ENCODE results near the gene MAPK11.
"Not testable (repeated sequence)": the region's sequence is repeated elsewhere in the genome, so short reads cannot be mapped to it uniquely, and the experiment has no call there.

MAPK11 gene

GRCh38 chr22:50278956-50279619 lies 8.9 kb upstream of the MAPK11 start:
- no peak for DNase-seq

DNA sequence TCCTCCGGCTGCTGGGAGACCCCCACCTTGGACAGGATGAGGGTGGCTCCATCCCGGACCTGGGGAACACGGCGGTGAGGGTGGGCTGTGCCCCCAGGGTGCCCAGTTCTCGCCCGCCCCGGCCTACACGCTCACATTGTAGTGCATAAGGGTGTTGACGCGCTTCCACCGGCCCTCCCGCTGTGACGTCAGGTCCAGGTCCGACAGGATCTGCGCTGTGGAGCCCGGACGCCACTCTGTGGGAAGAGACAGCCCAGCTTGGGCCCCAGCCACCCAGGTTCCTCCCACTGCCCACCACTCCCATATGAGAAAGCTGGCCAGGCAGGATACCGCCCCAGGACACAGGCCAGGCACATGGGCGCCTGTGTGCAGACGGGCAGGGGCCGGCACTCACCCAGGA lies 8.3 kb upstream of the MAPK11 start:
- DNase-seq: no peak

DNA sequence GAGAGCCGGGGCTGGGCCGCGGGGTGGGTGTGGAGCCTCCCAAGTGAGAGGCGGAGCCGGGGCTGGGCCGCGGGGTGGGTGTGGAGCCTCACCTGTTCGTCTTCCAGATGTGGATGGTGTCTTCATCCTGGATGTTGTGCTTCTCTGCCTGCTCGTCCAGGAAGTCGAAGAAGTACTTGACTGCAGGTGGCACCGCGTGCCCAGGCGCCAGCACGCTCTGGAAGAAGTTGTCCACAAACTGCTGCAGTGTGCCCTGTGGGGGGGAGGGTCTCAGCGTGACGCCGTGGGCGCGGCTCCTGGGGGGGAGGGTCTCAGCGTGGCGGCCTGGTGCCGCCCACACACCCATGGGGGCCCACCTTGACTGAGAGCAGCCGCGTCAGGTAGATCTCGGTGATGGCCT lies 7.6 kb upstream of the MAPK11 start:
- DNase-seq: no peak

DNA sequence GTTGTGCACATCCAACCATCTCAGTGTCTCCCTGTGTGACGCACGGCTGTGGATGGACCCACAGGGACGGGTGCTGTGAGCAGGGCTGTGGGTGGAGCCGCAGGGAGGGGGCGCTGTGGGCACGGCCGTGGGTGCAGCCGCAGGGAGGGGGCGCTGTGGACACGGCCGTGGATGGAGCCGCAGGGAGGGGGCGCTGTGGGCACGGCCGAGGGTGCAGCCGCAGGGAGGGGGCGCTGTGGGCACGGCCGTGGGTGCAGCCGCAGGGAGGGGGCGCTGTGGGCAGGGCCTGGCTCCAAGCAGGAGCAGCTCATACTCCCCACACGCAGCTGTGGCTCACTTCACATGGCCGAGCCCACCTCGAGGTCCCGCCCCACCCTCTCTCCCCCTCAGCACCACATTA lies 6.0 kb upstream of the MAPK11 start:
- peak in 54 of 56 donors; percentile 34 to 95 (median 78) for DNase-seq

DNA sequence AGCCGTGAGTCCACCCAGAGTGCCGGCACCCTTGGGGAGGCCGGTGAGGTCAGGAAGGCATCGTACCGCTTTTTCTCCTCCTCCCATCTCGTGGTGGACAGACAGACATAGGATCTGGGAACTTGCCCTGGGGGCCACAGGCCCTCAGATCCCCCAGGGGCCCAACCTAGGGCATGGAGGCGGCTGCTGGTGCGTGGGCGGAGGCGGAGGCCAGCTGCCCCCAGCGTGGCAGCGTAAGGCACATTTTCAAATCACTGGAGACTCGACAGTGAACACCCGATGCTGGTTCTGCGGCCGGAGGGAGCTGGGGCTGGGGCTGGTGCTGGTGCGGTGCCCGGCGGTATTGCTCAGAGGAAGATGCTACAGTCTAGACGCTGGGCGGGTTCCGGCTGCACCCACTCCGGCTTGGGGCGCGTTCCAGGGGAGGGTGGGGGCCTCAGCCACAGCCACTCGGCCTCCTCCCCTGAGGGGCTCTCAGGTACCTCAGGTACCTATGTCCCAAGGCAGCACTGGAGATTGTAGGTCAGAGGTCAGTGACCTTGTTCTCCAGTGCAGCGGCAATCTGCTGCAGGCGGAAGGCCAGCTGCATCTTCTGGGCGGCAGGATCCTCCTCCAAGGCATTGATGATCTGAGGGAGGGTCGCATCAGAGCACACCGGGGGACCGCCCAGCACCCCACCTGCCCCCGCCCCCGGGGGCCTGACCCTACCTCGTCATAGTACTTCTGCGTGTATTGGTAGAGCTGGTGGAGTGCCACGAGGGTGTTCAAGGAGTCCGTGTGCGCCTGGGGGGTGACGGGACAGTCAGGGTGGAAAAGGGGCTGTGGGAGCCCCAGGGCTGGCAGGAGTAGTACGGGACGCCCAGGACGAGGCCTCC lies 5.2 kb upstream of the MAPK11 start:
- DNase-seq: no peak

GRCh38 chr22:50274771-50275170 lies 4.6 kb upstream of the MAPK11 start:
- DNase-seq: no peak

GRCh38 chr22:50274311-50274710 lies 4.1 kb upstream of the MAPK11 start:
- DNase-seq: peak in 30 of 56 donors; percentile 11 to 73 (median 40)

GRCh38 chr22:50273781-50274180 lies 3.6 kb upstream of the MAPK11 start:
- DNase-seq: not testable (repeated sequence)

DNA sequence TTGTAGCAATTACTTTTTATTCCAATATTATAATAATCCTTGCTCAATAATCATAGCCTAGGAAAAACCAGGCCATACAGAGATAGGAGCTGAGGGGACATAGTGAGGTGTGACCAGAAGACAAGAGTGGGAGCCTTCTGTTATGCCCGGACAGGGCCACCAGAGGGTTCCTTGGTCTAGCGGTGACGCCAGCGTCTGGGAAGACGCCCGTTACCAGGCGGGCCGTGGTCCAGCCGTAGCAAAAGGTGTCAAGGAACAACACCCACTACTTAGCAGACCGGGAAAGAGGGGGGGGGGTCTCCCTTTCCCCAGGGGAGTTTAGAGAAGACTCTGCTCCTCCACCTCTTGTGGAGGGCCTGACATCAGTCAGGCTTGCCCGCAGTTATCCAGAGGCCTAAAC lies 3.2 kb upstream of the MAPK11 start:
- peak in 2 of 56 donors; percentile 5 to 23 for DNase-seq

- DNase-seq: no peak
Measured at GRCh38 chr22:50272044-50272802, 2.0 kb upstream of the MAPK11 start.

DNA sequence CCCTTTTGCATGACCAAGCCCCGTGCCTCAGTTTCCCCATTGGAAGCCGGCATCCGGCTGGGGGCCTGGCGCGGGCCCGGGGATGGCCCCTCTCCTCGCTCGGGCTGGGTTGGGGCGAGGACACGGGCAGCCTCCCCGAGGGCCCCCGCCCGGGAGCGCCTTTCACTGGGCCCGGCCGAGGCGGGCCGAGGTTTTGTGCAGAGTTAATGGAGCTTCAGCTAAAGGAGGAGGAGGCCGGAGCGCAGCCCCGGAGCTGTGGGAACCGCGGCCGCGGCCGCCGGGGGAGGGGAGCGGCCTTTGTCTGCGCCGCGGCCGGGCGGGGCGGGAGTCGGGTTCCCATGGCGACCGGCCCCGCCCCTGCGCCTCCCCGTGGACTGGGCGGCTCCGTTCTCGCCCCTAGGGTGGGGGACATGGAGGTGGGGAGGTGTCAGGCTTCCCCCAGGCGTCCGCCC lies 1.4 kb upstream of the MAPK11 start:
- DNase-seq: peak in 25 of 56 donors; percentile 10 to 74 (median 38)

DNA sequence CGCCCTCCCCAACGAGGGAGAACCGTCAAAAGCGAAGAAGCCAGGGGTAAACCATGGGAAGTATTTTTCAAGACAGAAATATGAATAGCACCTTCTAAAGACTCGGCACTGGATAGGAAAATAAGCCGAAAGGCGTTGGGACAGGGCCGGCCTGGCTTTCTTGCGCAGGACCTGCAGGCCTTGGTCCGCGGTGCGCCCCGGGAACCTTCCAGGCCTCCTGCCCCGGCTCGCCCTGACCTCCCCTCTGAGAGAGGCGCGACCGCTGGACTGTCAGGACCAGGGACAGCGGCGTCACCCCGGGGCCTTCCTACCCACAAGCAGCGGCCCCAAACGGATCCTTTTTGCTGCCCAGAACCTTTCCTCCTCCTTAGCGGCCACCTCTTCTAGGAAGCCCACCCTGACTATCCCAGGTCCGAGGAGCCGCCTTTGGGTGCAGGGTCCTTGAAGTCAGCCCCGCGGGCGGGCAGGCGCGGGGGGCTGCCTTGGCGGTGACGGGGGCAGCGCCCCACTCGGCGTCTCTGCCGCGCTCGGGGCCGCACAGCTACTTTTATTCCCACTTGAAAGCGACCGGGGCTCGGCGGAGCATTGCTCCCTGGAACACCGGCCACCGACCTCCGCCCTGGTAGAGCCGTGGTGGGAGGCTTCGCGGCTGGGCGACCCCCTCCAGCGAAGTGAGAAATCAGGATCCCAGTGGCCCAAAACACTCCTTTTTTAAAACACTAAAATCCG lies 650 bp upstream of the MAPK11 start:
- peak in 3 of 56 donors; percentile 28 to 35 (median 34) for DNase-seq

DNA sequence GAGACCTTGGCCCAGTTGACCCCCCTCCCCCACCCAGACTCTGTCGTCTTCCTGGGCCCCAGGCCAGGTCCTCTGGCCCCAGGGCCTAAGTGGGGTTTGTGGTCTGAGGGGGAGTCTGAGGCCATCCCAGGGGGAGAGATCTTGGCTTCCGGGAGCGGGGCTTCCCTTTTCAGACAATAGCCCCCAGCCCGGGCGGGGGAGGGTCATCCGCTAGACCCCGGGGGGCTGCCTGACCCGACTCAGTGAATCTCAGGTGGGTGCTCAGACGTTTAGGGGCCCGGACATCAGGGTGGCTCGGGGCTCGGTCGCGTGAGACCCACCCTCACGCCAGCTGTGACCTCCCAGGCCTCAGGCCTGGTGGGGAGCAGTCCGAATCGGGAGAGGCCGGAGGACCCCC lies 609 bp downstream of the MAPK11 start:
- DNase-seq: no peak

GRCh38 chr22:50268655-50269113 lies 1.5 kb downstream of the MAPK11 start:
- DNase-seq: peak in 17 of 56 donors; percentile 14 to 59 (median 25)

- DNase-seq: peak in 32 of 56 donors; percentile 13 to 84 (median 49)
Measured at GRCh38 chr22:50267591-50268390, 2.4 kb downstream of the MAPK11 start.

DNA sequence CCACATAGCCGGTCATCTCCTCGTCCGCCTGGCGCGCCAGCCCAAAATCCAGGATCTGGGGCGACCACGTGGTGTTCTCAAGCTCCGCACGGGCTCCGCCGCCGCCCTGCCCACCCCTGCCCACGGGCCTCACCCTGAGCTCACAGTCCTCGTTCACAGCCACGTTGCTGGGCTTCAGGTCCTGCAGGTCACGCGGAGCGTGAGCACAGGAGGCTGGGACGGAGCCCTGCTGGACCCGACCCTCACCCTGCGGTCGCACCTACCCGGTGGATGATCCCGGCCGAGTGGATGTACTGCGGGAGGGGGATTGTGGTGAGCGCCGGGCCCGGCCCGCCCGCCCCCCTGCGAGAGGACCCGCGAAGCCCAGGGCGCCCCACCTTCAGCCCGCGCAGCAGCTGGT lies 3.2 kb downstream of the MAPK11 start:
- DNase-seq: no peak

GRCh38 chr22:50264946-50265669 lies 5.1 kb downstream of the MAPK11 start:
- DNase-seq: no peak

DNA sequence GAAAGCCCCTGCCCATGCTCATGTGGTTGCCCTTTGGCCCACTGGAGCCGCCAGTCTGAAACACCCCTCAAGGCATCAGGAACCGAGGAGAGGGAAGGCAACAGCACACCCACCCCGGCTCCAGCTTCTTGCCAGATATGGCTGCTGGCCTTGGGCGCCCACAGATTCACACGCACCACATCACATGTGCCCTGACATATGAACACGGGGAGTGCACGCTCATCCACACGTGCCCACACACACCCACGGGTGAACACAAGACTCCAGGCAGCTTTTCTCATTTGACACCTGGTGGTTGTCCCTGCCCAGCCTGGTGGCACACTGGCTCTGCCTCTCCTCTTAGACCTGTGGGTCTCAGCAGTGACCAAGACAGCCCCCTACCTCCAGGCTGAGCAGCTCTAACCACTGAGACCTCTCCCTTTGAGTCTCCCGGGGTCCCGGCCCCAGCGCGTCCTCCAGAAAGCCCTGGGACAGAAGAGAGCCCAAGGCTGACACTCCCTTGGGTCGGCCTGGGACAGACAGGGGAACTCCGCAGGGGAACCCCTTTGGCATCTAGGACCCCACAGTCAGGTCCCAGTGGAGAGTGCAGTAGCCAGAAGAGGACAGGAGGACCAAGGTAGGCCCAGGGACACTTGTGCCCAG lies 6.0 kb downstream of the MAPK11 start:
- peak in 21 of 56 donors; percentile 10 to 70 (median 50) for DNase-seq

Measured in nucleus accumbens (tissue), 56 donors.